Measurements from ENCODE around the gene ZMYND15. TPM values are rescaled to one million over a fixed set of nuclear protein-coding genes. Genes with fewer than 3 reads are reported as not detected.
"Not testable (repeated sequence)": the region's sequence is repeated elsewhere in the genome, so short reads cannot be mapped to it uniquely, and the experiment has no call there.

ZMYND15 gene
- total and polyA plus RNA-seq, 4 donors, result 0.47 to 2.4 (median 0.71) TPM

- Histone ChIP-seq H3K4me1 (ENCODE audit: control insufficient read depth in 4 of 4, insufficient read depth in 4 of 4, low read length in 3 of 4) (peaks cover 2 to 14% (median 12%) of the 10 kb centered on the region in 4 donors), H3K27ac (ENCODE audit: low read depth in 1 of 2, low read length in 2 of 2) (peak overlapping the region in 1 of 2 donors; percentile 30), H3K4me3 (ENCODE audit: low read depth in 1 of 3, low read length in 3 of 3) (peak overlapping the region in 2 of 3 donors; percentile 69 to 89)
- H3K9me3 ChIP-seq (ENCODE audit: control insufficient read depth in 4 of 4, low read length in 3 of 4); H3K9ac ChIP-seq (ENCODE audit: low read depth in 1 of 2, low read length in 2 of 2); H3K36me3 ChIP-seq (ENCODE audit: control insufficient read depth in 4 of 4, insufficient read depth in 3 of 4, low read depth in 1 of 4, low read length in 3 of 4); H3K27me3 ChIP-seq (ENCODE audit: control insufficient read depth in 4 of 4, insufficient read depth in 4 of 4, low read length in 3 of 4); DNase-seq (ENCODE audit: low spot score): not testable (repeated sequence)
- 59% methylated on average over 14 of the region's 14 CpGs for WGBS
Measured at GRCh38 chr17:4704574-4704907, 35.1 kb upstream of the ZMYND15 start.

GRCh38 chr17:4704991-4705390 lies 34.6 kb upstream of the ZMYND15 start:
- WGBS, result 96% methylated on average over 15 of the region's 15 CpGs
- Histone ChIP-seq H3K4me1 (ENCODE audit: control insufficient read depth in 4 of 4, insufficient read depth in 4 of 4, low read length in 3 of 4) (peaks cover 2 to 18% (median 12%) of the 10 kb centered on the region in 4 donors), H3K27ac (ENCODE audit: low read depth in 1 of 2, low read length in 2 of 2) (no peak overlapping the region), H3K27me3 (ENCODE audit: control insufficient read depth in 4 of 4, insufficient read depth in 4 of 4, low read length in 3 of 4) (no peaks in the 10 kb centered on the region), H3K9ac (ENCODE audit: low read depth in 1 of 2, low read length in 2 of 2) (no peak overlapping the region), H3K36me3 (ENCODE audit: control insufficient read depth in 4 of 4, insufficient read depth in 3 of 4, low read depth in 1 of 4, low read length in 3 of 4) (no peaks in the 10 kb centered on the region), H3K9me3 (ENCODE audit: control insufficient read depth in 4 of 4, low read length in 3 of 4) (no peaks in the 10 kb centered on the region), H3K4me3 (ENCODE audit: low read depth in 1 of 3, low read length in 3 of 3) (no peak overlapping the region)
- DNase-seq (ENCODE audit: low spot score), result no peak
- TF ChIP-seq NR2F2 (IDR thresholded peaks at IDR 0.05) (no peak), RXRA (IDR thresholded peaks at IDR 0.05) (no peak), GABPA (IDR thresholded peaks at IDR 0.05 in 1 of 2, conservative IDR thresholded peaks at IDR 0.05 in 1 of 2) (no peak), ZBTB33 (IDR thresholded peaks at IDR 0.05) (no peak)

GRCh38 chr17:4706121-4706520 lies 33.5 kb upstream of the ZMYND15 start:
- no peak for DNase-seq (ENCODE audit: low spot score)
- H3K4me1 ChIP-seq (ENCODE audit: control insufficient read depth in 4 of 4, insufficient read depth in 4 of 4, low read length in 3 of 4), result peaks cover 2 to 25% (median 17%) of the 10 kb centered on the region in 4 donors
- no peaks in the 10 kb centered on the region for H3K27me3 ChIP-seq (ENCODE audit: control insufficient read depth in 4 of 4, insufficient read depth in 4 of 4, low read length in 3 of 4)
- WGBS, result 89% methylated on average over 7 of the region's 7 CpGs
- no peaks in the 10 kb centered on the region for H3K9me3 ChIP-seq (ENCODE audit: control insufficient read depth in 4 of 4, low read length in 3 of 4)
- no peak overlapping the region for H3K4me3 ChIP-seq (ENCODE audit: low read depth in 1 of 3, low read length in 3 of 3)
- H3K36me3 ChIP-seq (ENCODE audit: control insufficient read depth in 4 of 4, insufficient read depth in 3 of 4, low read depth in 1 of 4, low read length in 3 of 4), result no peaks in the 10 kb centered on the region
- TF ChIP-seq TAF1 (conservative IDR thresholded peaks at IDR 0.05) (no peak), GABPA (IDR thresholded peaks at IDR 0.05 in 1 of 2, conservative IDR thresholded peaks at IDR 0.05 in 1 of 2) (no peak), NR2F2 (IDR thresholded peaks at IDR 0.05) (no peak), HNF4G (IDR thresholded peaks at IDR 0.05) (no peak), REST (IDR thresholded peaks at IDR 0.05) (no peak), JUND (IDR thresholded peaks at IDR 0.05) (no peak), ZBTB33 (IDR thresholded peaks at IDR 0.05) (no peak), SP1 (IDR thresholded peaks at IDR 0.05) (no peak), EGR1 (IDR thresholded peaks at IDR 0.05; ENCODE audit: low read depth in 2 of 2) (no peak), YY1 (IDR thresholded peaks at IDR 0.05) (no peak), MAX (IDR thresholded peaks at IDR 0.05) (no peak), ATF3 (IDR thresholded peaks at IDR 0.05) (no peak)
- H3K9ac ChIP-seq (ENCODE audit: low read depth in 1 of 2, low read length in 2 of 2), result no peak overlapping the region
- H3K27ac ChIP-seq (ENCODE audit: low read depth in 1 of 2, low read length in 2 of 2), result no peak overlapping the region
